SW480 (cell line): Measurements from ENCODE around the gene MEI4.

Source experiments
- DNase-seq: peaks from one replicate; pipeline ENCODE4 v3.0.0-alpha.2; 2016; ENCODE audit warnings: low spot score

The MEI4 gene

GRCh38 chr6:77965449-77965848 lies 312.6 kb downstream of the MEI4 start:
- DNase-seq: no peak

DNA sequence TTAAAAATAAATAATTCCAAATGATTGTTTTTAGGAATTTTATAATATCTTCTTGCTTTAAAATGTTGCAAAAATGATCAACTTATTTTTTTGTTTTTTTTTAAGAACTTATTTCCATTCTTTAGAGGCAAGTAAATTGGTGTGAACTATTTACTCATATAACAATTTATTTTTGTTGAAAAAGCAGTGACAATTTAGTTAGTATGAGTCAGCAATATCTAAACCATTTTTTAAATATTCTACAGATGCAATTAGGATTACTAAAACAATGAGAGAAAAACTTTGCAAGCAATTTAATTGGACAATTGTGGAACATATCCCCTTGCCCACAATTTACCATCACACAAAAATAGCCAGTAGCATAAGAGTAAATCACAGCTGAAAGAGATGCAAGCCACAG lies 319.5 kb downstream of the MEI4 start:
- no peak for DNase-seq
